HepG2 (cell line): ENCODE results near the gene TSSK6. TPM values are rescaled to one million over a fixed set of nuclear protein-coding genes. Genes with fewer than 3 reads are reported as not detected.

Source experiments
- ATAC-seq: fragments of 200-7000 bp; cut with Tn5 transposase; 3 replicates; pipeline ENCODE4 v1.9.1; 2020; ENCODE audit warnings: mild to moderate bottlenecking, moderate library complexity
- BruUV-seq: library from RNA; stranded (reverse); fragments of 400-500 nt; replicated peaks from 2 replicates; lab custom pipeline; 2021; lab: Mats Ljungman, UMichigan
- CTCF ChIA-PET: fragments of 300-600 bp; formaldehyde crosslinking; extraction: SDS; loops from one replicate; lab custom pipeline; 2021; ENCODE audit warnings: low total read pairs, inconsistent platforms, low intra/inter-chr PET ratio; lab: Yijun Ruan, JAX
- POLR2A ChIA-PET: fragments of 350-600 bp; sonication (Branson Sonifier 250); formaldehyde crosslinking; loops from one replicate; lab custom pipeline; 2020; ENCODE audit warnings: antibody characterized with exemption, inconsistent platforms; lab: Yijun Ruan, JAX
- DNase-seq: peaks from one replicate; pipeline ENCODE4 v3.0.0-alpha.2; 2015; ENCODE audit warnings: low spot score
- FAIRE-seq: peaks from 3 replicates; lab custom pipeline; 2011; peaks lifted over from hg19 to GRCh38; lab: Jason Lieb, UNC
- H2AFZ ChIP-seq: one replicate; pipeline ENCODE4 v1.6.1; 2011; ENCODE audit warnings: low read length, inconsistent platforms
- H3K27ac ChIP-seq: fragments of 300-600 bp; 3 replicates; pipeline ENCODE4 v1.8.0; 2011; ENCODE audit warnings: mixed run types, mild to moderate bottlenecking, mixed read lengths, low read length, inconsistent platforms; ENCODE audit not compliant: insufficient read depth; ENCODE audit errors: extremely low read length
- H3K27me3 ChIP-seq, 2 experiments: fragments of 200-600 bp in 1 of 2; 2 replicates in 1 of 2; 3 replicates in 1 of 2; pipeline versions ENCODE4 v1.6.0 to v1.8.0; 2011; ENCODE audit warnings: low read length in 2 of 2, mild to moderate bottlenecking in 2 of 2, moderate library complexity in 2 of 2, inconsistent platforms in 1 of 2; ENCODE audit not compliant: insufficient read depth in 2 of 2, control insufficient read depth in 1 of 2
- H3K36me3 ChIP-seq, 2 experiments: fragments of 200-600 bp in 1 of 2; replicated peaks in 1 of 2; 2 replicates in 1 of 2; 3 replicates in 1 of 2; pipeline versions ENCODE4 v1.5.1 to v1.8.0; 2011; ENCODE audit warnings: low read length in 2 of 2, inconsistent platforms in 1 of 2; ENCODE audit not compliant: insufficient read depth in 2 of 2, control insufficient read depth in 1 of 2
- H3K4me1 ChIP-seq: 2 replicates; pipeline ENCODE4 v1.5.1; 2012; ENCODE audit warnings: low read length, inconsistent platforms; ENCODE audit not compliant: insufficient read depth
- H3K4me2 ChIP-seq: 2 replicates; pipeline ENCODE4 v1.6.0; 2011; ENCODE audit warnings: low read depth, low read length, inconsistent platforms
- H3K4me3 ChIP-seq, 3 experiments: fragments of 200-600 bp in 1 of 3; sonication (generic), shearing (Covaris generic) in 1 of 3; replicated peaks in 1 of 3; 2 replicates each; pipeline ENCODE4 v1.5.1; 2011 to 2016; ENCODE audit warnings: low read length in 3 of 3, inconsistent platforms in 2 of 3, low read depth in 2 of 3, mild to moderate bottlenecking in 2 of 3, control low read depth in 1 of 3, mixed read lengths in 1 of 3; ENCODE audit not compliant: insufficient read depth in 1 of 3
- H3K79me2 ChIP-seq: one replicate; pipeline ENCODE4 v1.6.1; 2011; ENCODE audit warnings: low read length, inconsistent platforms; ENCODE audit not compliant: insufficient read depth
- H3K9ac ChIP-seq: 2 replicates; pipeline ENCODE4 v1.6.0; 2011; ENCODE audit warnings: mild to moderate bottlenecking, low read depth, low read length, inconsistent platforms; ENCODE audit not compliant: insufficient read depth
- H3K9me3 ChIP-seq: 2 replicates; pipeline ENCODE4 v1.5.1; 2012; ENCODE audit warnings: mild to moderate bottlenecking, low read length
- H4K20me1 ChIP-seq: 2 replicates; pipeline ENCODE4 v1.6.0; 2011; ENCODE audit warnings: inconsistent platforms, mild to moderate bottlenecking, low read length, moderate library complexity; ENCODE audit not compliant: insufficient read depth
- GATA4 ChIP-seq: sonication (generic); IDR thresholded peaks from 2 replicates; pipeline ENCODE4 v1.6.1; 2016; ENCODE audit warnings: antibody characterized with exemption, low read depth, borderline replicate concordance
- PRDM15 ChIP-seq: sonication (generic); formaldehyde crosslinking; IDR thresholded peaks from 2 replicates; pipeline ENCODE4 v1.4.0; 2020; ENCODE audit warnings: missing genetic modification reagents
- ZBTB46 ChIP-seq: sonication (generic); formaldehyde crosslinking; IDR thresholded peaks from 2 replicates; pipeline ENCODE4 v1.4.0; 2020; ENCODE audit warnings: mild to moderate bottlenecking, missing genetic modification reagents, borderline replicate concordance
- ZSCAN22 ChIP-seq: sonication (generic); formaldehyde crosslinking; IDR thresholded peaks from 2 replicates; pipeline ENCODE4 v1.4.0; 2020; ENCODE audit warnings: mild to moderate bottlenecking, missing genetic modification reagents
- WGBS: methylation state at CpG from one replicate; pipeline ENCODE4 v1.1.6; 2017; ENCODE audit warnings: low lambda C conversion rate; 5-methylcytosine and 5-hydroxymethylcytosine counted together
- in situ Hi-C: cut with HindIII; loops from 2 replicates; pipeline ENCODE4 v1.10.0; 2017; ENCODE audit warnings: low pct_unique_long_range_greater_than_20kb; ENCODE audit not compliant: extremely low pct_ligation_motif_present
- intact Hi-C: fragments of 100-400 bp; cut with micrococcal nuclease; formaldehyde crosslinking; loops from one replicate; pipeline ENCODE4 v1.10.0; 2022; ENCODE audit not compliant: unreplicated experiment
- polyA plus RNA-seq, 8 experiments: library from polyadenylated mRNA; depleted of rRNA in 3 of 8; stranded (reverse) in 7 of 8; unstranded in 1 of 8; fragments of >200 nt; fragmentation: Illumina TruSeq in 4 of 8; extraction: Trizol in 4 of 8; gene quantifications; 2 replicates each; pipeline versions ENCODE4 v1.2.1 to v1.2.3, GENCODE V29; 2011 to 2016; ENCODE audit warnings: low read depth in 4 of 8, missing spikeins in 1 of 8, mixed read lengths in 1 of 8; ENCODE audit not compliant: insufficient read depth in 1 of 8
- total RNA-seq, 5 experiments: library from RNA; depleted of rRNA; stranded (reverse); fragments of >200 nt; fragmentation: Illumina TruSeq; extraction: Trizol; gene quantifications; 2 replicates each; pipeline ENCODE4 v1.2.3, GENCODE V29; 2016; ENCODE audit warnings: low read depth in 1 of 5
- TF ChIP-seq, protein P1 (sequence below): sonication (generic); formaldehyde crosslinking; IDR thresholded peaks from 2 replicates; pipeline ENCODE4 v1.5.1; 2020; ENCODE audit warnings: mild to moderate bottlenecking, missing genetic modification reagents, moderate library complexity

TSSK6 gene
- total and polyA plus RNA-seq, 2 of the 13 experiments (the other 11 are each of a cell fraction or from before 2014, with no cell fraction given): 0.71 to 1.2 TPM

DNA sequence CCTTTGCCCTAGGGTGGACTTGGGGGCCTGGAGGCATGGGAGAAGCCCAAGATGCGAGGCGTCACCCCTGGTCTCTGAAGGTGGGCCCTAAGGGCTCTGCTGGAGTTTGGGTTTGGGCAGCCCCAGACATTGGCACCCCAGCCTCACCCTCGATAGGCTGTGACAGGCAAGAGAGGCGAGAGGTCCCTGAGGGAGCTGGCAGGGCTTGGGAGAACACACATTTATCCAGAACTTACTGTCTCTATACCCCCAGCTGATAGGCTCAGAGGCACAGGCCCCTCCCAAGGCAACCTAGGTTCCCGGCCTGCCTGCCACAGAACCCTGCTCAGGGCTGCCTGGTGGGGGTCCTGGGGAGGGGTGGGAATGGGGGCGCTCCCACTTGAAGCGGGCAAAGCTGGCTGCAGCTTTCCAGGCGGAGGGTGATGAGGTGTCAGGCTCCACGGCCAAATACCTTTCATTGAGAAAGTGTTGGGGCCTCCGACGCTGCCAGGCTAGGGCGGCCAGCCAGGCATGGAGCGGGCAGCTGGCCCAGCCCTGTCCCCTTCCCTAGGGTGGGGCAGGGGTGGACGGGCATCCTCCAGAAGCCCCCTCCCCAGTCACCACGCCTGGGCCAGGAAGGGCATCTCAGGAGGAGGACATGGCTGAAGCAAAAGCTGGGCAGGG, 32.5 kb upstream of the TSSK6 start (continued):
- TF ChIP-seq PRDM15 (no peak), ZBTB46 (CRISPR knock-in tag) (no peak), ZSCAN22 (CRISPR knock-in tag) (no peak)

- no peak for TF ChIP-seq GATA4
- TF ChIP-seq, protein P1, sequence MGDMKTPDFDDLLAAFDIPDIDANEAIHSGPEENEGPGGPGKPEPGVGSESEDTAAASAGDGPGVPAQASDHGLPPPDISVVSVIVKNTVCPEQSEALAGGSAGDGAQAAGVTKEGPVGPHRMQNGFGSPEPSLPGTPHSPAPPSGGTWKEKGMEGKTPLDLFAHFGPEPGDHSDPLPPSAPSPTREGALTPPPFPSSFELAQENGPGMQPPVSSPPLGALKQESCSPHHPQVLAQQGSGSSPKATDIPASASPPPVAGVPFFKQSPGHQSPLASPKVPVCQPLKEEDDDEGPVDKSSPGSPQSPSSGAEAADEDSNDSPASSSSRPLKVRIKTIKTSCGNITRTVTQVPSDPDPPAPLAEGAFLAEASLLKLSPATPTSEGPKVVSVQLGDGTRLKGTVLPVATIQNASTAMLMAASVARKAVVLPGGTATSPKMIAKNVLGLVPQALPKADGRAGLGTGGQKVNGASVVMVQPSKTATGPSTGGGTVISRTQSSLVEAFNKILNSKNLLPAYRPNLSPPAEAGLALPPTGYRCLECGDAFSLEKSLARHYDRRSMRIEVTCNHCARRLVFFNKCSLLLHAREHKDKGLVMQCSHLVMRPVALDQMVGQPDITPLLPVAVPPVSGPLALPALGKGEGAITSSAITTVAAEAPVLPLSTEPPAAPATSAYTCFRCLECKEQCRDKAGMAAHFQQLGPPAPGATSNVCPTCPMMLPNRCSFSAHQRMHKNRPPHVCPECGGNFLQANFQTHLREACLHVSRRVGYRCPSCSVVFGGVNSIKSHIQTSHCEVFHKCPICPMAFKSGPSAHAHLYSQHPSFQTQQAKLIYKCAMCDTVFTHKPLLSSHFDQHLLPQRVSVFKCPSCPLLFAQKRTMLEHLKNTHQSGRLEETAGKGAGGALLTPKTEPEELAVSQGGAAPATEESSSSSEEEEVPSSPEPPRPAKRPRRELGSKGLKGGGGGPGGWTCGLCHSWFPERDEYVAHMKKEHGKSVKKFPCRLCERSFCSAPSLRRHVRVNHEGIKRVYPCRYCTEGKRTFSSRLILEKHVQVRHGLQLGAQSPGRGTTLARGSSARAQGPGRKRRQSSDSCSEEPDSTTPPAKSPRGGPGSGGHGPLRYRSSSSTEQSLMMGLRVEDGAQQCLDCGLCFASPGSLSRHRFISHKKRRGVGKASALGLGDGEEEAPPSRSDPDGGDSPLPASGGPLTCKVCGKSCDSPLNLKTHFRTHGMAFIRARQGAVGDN (CRISPR knock-in tag): peak; percentile 24; the same call in 1 of the 2 replicates
- H4K20me1 ChIP-seq: no peaks in the 10 kb centered on the region
- ATAC-seq (peak; percentile 29), FAIRE-seq (no peak), DNase-seq (no peak)
- ChIA-PET CTCF (no interaction called here), POLR2A (no interaction called here)
- BruUV-seq: no TSS peak
- in situ Hi-C loops (loop anchor here (25.0 kb wide), 1 partner anchor 416 kb away; no protein-coding TSS in a partner anchor), intact Hi-C loops (no loop called here)
- no peak overlapping the region for H3K27ac ChIP-seq
- no peaks in the 10 kb centered on the region for H3K79me2 ChIP-seq
- H3K36me3 ChIP-seq: no peaks in the 10 kb centered on the region
- H3K27me3 ChIP-seq: peaks cover 5 to 58% of the 10 kb centered on the region in 2 experiments; a peak in 4 of 5 replicates
- WGBS: 20% methylated on average over 1 of the region's 19 CpGs
- H3K9me3 ChIP-seq: no peaks in the 10 kb centered on the region
- H2AFZ ChIP-seq: no peak overlapping the region
- H3K4me1 ChIP-seq: no peaks in the 10 kb centered on the region
- no peak overlapping the region; the same call in 1 of the 2 replicates for H3K4me2 ChIP-seq
- no peak overlapping the region for H3K9ac ChIP-seq
- no peak overlapping the region for H3K4me3 ChIP-seq
Observed at GRCh38 chr19:19546751-19547162, 31.4 kb upstream of the TSSK6 start.
